Peyer's patch (tissue), 4 donors: ENCODE results near the gene MSI2. TPM values are rescaled to one million over a fixed set of nuclear protein-coding genes. Genes with fewer than 3 reads are reported as not detected.
A peak's percentile ranks its signal among the peaks of the same experiment; 100 is the strongest.

Experiments used
- DNase-seq, 3 donors: peaks; one replicate each; pipeline ENCODE4 v3.0.0-alpha.2; 2017 to 2019
- H3K27ac ChIP-seq, 4 donors: fragments of 200-600 bp; sonication (generic); one replicate each; pipeline ENCODE4 v1.5.1; 2016 to 2019
- H3K27me3 ChIP-seq, 2 donors: fragments of 200-600 bp; sonication (generic); one replicate each; pipeline ENCODE4 v1.5.1; 2019
- H3K36me3 ChIP-seq, 3 donors: fragments of 200-600 bp; sonication (generic); one replicate each; pipeline ENCODE4 v1.5.1; 2016 to 2019
- H3K4me1 ChIP-seq, 4 donors: fragments of 200-600 bp; sonication (generic); one replicate each; pipeline ENCODE4 v1.5.1; 2016 to 2019
- H3K4me3 ChIP-seq, 4 donors: fragments of 200-600 bp; sonication (generic); 1 replicate in 3 of 4; 2 replicates in 1 of 4; pipeline ENCODE4 v1.5.1; 2016 to 2019; ENCODE audit warnings: mild to moderate bottlenecking in 1 of 4
- H3K9me3 ChIP-seq, 4 donors: fragments of 200-600 bp; sonication (generic); one replicate each; pipeline ENCODE4 v1.5.1; 2016 to 2019; ENCODE audit warnings: mild to moderate bottlenecking in 1 of 4
- CTCF ChIP-seq, 6 experiments: fragments of 450-650 bp in 4 of 6; fragments of 200-600 bp in 2 of 6; sonication (generic) in 1 of 6; IDR thresholded peaks; one replicate each; pipeline ENCODE4 v1.5.1; 2017 to 2019; ENCODE audit warnings: antibody characterized with exemption in 6 of 6, mild to moderate bottlenecking in 3 of 6, moderate library complexity in 1 of 6
- POLR2A ChIP-seq, 2 donors: fragments of 450-650 bp; IDR thresholded peaks; one replicate each; pipeline ENCODE4 v1.5.1; 2017; ENCODE audit warnings: antibody characterized with exemption in 2 of 2, mild to moderate bottlenecking in 2 of 2, moderate library complexity in 2 of 2
- total RNA-seq, 4 donors: library from RNA; depleted of rRNA; stranded (reverse); fragments of >200 nt; gene quantifications; one replicate each; pipeline ENCODE4 v1.1.0, GENCODE V29; 2016

The MSI2 gene
- total RNA-seq, 4 donors from 2014 or later, result 25.9 to 39.0 (median 29.2) TPM

GRCh38 chr17:57634713-57635465 is 378.6 kb downstream of the MSI2 start:
- Histone ChIP-seq H3K4me3 (no peak overlapping the region), H3K27me3 (no peaks in the 10 kb centered on the region), H3K4me1 (peaks cover 0 to 12% (median 0%) of the 10 kb centered on the region in 4 donors), H3K27ac (no peak overlapping the region), H3K9me3 (no peaks in the 10 kb centered on the region), H3K36me3 (no peaks in the 10 kb centered on the region)
- TF ChIP-seq POLR2A (IDR thresholded peaks at IDR 0.05) (no peak), CTCF (IDR thresholded peaks at IDR 0.05) (no peak)
- no peak for DNase-seq

- TF ChIP-seq POLR2A (IDR thresholded peaks at IDR 0.05) (no peak), CTCF (IDR thresholded peaks at IDR 0.05) (no peak)
- no peaks in the 10 kb centered on the region for H3K9me3 ChIP-seq
- no peak overlapping the region for H3K4me3 ChIP-seq
- H3K36me3 ChIP-seq, result no peaks in the 10 kb centered on the region
- no peaks in the 10 kb centered on the region for H3K27me3 ChIP-seq
- no peak for DNase-seq
- H3K4me1 ChIP-seq, result peaks cover 0 to 10% (median 0%) of the 10 kb centered on the region in 4 donors
- H3K27ac ChIP-seq, result peak overlapping the region in 2 of 4 donors; percentile 60 to 69
These were observed 380.0 kb downstream of the MSI2 start for GRCh38 chr17:57636274-57636673.

- H3K4me1 ChIP-seq, result peaks cover 0 to 10% (median 0%) of the 10 kb centered on the region in 4 donors
- TF ChIP-seq CTCF (IDR thresholded peaks at IDR 0.05) (no peak), POLR2A (IDR thresholded peaks at IDR 0.05) (no peak)
- DNase-seq, result peak in 2 of 3 donors; percentile 56 to 61
These were observed 380.8 kb downstream of the MSI2 start for GRCh38 chr17:57636985-57637665.

GRCh38 chr17:57637666-57638010 is 381.3 kb downstream of the MSI2 start:
- Histone ChIP-seq H3K36me3 (no peaks in the 10 kb centered on the region), H3K4me3 (no peak overlapping the region), H3K27me3 (no peaks in the 10 kb centered on the region), H3K4me1 (peaks cover 0 to 10% (median 0%) of the 10 kb centered on the region in 4 donors), H3K27ac (peak overlapping the region in 2 of 4 donors; percentile 14 to 69), H3K9me3 (no peaks in the 10 kb centered on the region)
- DNase-seq, result no peak
- TF ChIP-seq CTCF (IDR thresholded peaks at IDR 0.05) (no peak), POLR2A (IDR thresholded peaks at IDR 0.05) (no peak)

More at GRCh38 chr17:57636985-57637665, 380.8 kb downstream of the MSI2 start:
- Histone ChIP-seq H3K27me3 (no peaks in the 10 kb centered on the region), H3K27ac (peak overlapping the region in 2 of 4 donors; percentile 60 to 69), H3K36me3 (no peaks in the 10 kb centered on the region), H3K9me3 (no peaks in the 10 kb centered on the region), H3K4me3 (no peak overlapping the region)

- Histone ChIP-seq H3K36me3 (no peaks in the 10 kb centered on the region), H3K4me1 (peaks cover 0 to 10% (median 0%) of the 10 kb centered on the region in 4 donors), H3K4me3 (no peak overlapping the region), H3K27ac (peak overlapping the region in 1 of 4 donors; percentile 69), H3K27me3 (no peaks in the 10 kb centered on the region), H3K9me3 (no peaks in the 10 kb centered on the region)
- no peak for TF ChIP-seq POLR2A (IDR thresholded peaks at IDR 0.05)
- no peak for DNase-seq
These were observed 382.0 kb downstream of the MSI2 start for GRCh38 chr17:57638284-57638683.

- TF ChIP-seq CTCF (IDR thresholded peaks at IDR 0.05) (no peak), POLR2A (IDR thresholded peaks at IDR 0.05) (no peak)
- Histone ChIP-seq H3K36me3 (no peaks in the 10 kb centered on the region), H3K4me3 (no peak overlapping the region), H3K27ac (no peak overlapping the region), H3K27me3 (no peaks in the 10 kb centered on the region), H3K9me3 (no peaks in the 10 kb centered on the region), H3K4me1 (peaks cover 0 to 10% (median 0%) of the 10 kb centered on the region in 4 donors)
- DNase-seq, result no peak
These were observed 383.1 kb downstream of the MSI2 start for GRCh38 chr17:57639381-57639780.
